SK-N-SH (cell line): ENCODE results near the gene C1S.

Experiments used
- EP300 ChIP-seq, 2 experiments: IDR thresholded peaks; 2 replicates each; pipeline versions ENCODE4 v1.4.0 to v1.6.1; 2012; ENCODE audit warnings: borderline replicate concordance in 1 of 2, low read depth in 1 of 2, low read length in 1 of 2
- USF1 ChIP-seq: IDR thresholded peaks from 2 replicates; pipeline ENCODE4 v1.4.0; 2012; ENCODE audit warnings: low read depth, borderline replicate concordance

- no peak for TF ChIP-seq USF1
- no peak for TF ChIP-seq EP300 (IDR thresholded peaks at IDR 0.05; ENCODE audit: borderline replicate concordance in 1 of 2, low read depth in 1 of 2, low read length in 1 of 2)
These were observed 29.9 kb downstream of the C1S start for GRCh38 chr12:7090222-7090998.
